Nephron progenitor cell (in vitro differentiated cells): ENCODE results near the gene OVOL2.

Experiments used
- DNase-seq: peaks from one replicate; pipeline ENCODE4 v3.0.0; 2021
- H3K27ac Mint-ChIP-seq: 2 replicates; pipeline ENCODE4 v1.8.0; 2021; ENCODE audit warnings: mild to moderate bottlenecking, moderate library complexity, mixed read lengths
- H3K27me3 Mint-ChIP-seq: 2 replicates; pipeline ENCODE4 v1.8.0; 2021; ENCODE audit warnings: mild to moderate bottlenecking, low read depth, mixed read lengths; ENCODE audit not compliant: poor library complexity
- H3K36me3 Mint-ChIP-seq: 2 replicates; pipeline ENCODE4 v1.8.0; 2021; ENCODE audit warnings: low read depth, mixed read lengths
- H3K4me1 Mint-ChIP-seq: 2 replicates; pipeline ENCODE4 v1.8.0; 2021; ENCODE audit warnings: mixed read lengths
- H3K4me3 Mint-ChIP-seq: 2 replicates; pipeline ENCODE4 v1.8.0; 2021; ENCODE audit warnings: mild to moderate bottlenecking, moderate library complexity, mixed read lengths
- H3K9me3 Mint-ChIP-seq: 2 replicates; pipeline ENCODE4 v1.8.0; 2021; ENCODE audit warnings: mild to moderate bottlenecking, moderate library complexity, mixed read lengths
- CTCF ChIP-seq: fragments of 200-600 bp; sonication (generic); IDR thresholded peaks from 2 replicates; pipeline ENCODE4 v1.5.0; 2021; ENCODE audit warnings: antibody characterized with exemption

The OVOL2 gene

DNA sequence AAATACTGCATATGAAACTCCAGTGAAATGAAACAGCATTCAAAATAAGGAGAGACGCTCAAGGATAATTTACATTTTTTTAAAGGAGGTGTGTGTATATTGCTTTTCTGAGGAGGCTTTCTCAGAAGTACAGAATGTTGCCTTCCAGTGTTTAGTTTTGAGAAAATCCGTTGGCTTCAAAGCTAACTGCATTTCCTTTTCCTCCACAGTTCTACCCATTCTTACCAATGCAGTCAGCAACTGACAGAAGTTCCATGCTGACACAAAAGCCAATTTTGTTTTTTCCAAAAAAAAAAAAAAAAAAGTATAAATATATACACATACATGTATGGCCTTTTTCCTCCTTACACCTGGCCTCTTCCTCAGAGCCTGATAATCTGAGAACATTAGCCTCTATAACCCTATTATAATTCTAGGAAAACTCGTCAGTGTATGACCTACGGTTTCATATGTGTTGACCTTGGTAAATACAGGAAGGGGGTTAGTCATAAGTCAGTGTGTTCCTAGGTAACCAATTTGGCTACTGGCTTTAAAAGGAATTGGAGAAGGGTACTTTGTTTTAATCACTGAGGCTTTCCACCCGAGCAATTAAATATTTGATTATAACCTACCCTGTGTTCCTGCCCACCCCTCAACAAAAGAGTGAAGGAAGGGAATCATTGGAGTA is 64.7 kb downstream of the OVOL2 start:
- TF ChIP-seq CTCF = no peak
- H3K27ac Mint-ChIP-seq = peak overlapping the region; percentile 82
- H3K9me3 Mint-ChIP-seq = no peaks in the 10 kb centered on the region
- peaks cover 27% of the 10 kb centered on the region for H3K36me3 Mint-ChIP-seq
- H3K4me3 Mint-ChIP-seq = no peak overlapping the region
- peaks cover 25% of the 10 kb centered on the region for H3K4me1 Mint-ChIP-seq
- DNase-seq = no peak
- peaks cover 3% of the 10 kb centered on the region for H3K27me3 Mint-ChIP-seq

- H3K4me1 Mint-ChIP-seq = peaks cover 25% of the 10 kb centered on the region
- peaks cover 35% of the 10 kb centered on the region for H3K36me3 Mint-ChIP-seq
- H3K4me3 Mint-ChIP-seq = no peak overlapping the region
- TF ChIP-seq CTCF = no peak
- DNase-seq = no peak
- no peaks in the 10 kb centered on the region for H3K9me3 Mint-ChIP-seq
- peaks cover 3% of the 10 kb centered on the region for H3K27me3 Mint-ChIP-seq
- peak overlapping the region; percentile 82 for H3K27ac Mint-ChIP-seq
Observed at GRCh38 chr20:17992224-17992637, 65.5 kb downstream of the OVOL2 start.

DNA sequence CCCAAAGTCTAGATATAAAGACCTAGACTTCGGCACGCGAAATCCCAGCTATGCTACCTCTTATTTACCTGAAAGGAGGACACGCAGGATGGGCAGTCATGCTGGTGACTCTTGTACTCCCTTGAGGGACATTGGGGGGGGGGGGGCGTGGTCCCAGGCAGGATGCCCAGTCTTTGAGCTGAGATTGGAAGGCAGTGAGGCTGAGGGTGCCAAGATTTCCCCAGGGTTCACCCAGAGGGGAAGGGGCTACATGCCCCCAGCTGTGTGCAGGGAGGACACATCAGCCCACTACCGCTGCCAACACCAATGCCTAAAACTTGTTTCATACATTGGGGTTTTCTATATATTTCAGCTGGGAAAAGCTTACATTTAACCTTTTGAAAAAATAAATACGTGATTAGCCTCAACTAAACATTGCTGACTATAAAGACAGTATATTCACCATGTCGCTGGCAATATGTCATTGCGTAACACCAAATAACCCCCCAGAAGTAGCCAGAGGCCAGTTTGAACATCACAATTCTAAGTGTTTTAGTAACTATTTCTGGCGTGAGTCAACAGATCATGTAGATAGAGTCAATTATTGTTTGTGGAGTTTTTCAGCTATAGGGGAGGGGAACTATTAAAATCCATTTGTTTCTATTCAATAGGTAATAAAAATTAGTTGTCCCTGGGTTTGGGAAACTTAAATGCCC is 67.3 kb downstream of the OVOL2 start:
- TF ChIP-seq CTCF = no peak
- peaks cover 39% of the 10 kb centered on the region for H3K36me3 Mint-ChIP-seq
- no peak for DNase-seq
- peaks cover 17% of the 10 kb centered on the region for H3K4me1 Mint-ChIP-seq
- H3K9me3 Mint-ChIP-seq = no peaks in the 10 kb centered on the region
- no peak overlapping the region for H3K4me3 Mint-ChIP-seq
- H3K27me3 Mint-ChIP-seq = peaks cover 3% of the 10 kb centered on the region
- H3K27ac Mint-ChIP-seq = peak overlapping the region; percentile 27

DNA sequence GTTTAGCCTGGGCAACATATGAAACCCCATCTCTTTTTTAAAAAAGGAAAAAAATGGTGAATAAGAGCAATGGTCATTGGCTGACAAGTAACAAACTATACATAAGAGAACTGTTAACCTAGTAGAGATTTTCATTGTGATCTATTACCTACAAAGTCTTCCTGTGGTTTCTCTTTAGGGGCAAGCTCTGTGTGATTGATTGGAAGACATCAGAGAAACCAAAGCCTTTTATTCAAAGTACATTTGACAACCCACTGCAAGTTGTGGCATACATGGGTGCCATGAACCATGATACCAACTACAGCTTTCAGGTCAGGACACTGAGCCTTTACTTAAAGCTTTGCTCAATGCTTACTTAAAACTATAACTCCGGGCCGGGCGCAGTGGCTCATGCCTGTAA is 69.7 kb downstream of the OVOL2 start:
- DNase-seq = no peak
- Mint-ChIP-seq H3K4me3 (no peak overlapping the region), H3K27ac (no peak overlapping the region), H3K9me3 (no peaks in the 10 kb centered on the region), H3K27me3 (peaks cover 3% of the 10 kb centered on the region), H3K4me1 (peaks cover 12% of the 10 kb centered on the region), H3K36me3 (peaks cover 41% of the 10 kb centered on the region)
- TF ChIP-seq CTCF = no peak

DNA sequence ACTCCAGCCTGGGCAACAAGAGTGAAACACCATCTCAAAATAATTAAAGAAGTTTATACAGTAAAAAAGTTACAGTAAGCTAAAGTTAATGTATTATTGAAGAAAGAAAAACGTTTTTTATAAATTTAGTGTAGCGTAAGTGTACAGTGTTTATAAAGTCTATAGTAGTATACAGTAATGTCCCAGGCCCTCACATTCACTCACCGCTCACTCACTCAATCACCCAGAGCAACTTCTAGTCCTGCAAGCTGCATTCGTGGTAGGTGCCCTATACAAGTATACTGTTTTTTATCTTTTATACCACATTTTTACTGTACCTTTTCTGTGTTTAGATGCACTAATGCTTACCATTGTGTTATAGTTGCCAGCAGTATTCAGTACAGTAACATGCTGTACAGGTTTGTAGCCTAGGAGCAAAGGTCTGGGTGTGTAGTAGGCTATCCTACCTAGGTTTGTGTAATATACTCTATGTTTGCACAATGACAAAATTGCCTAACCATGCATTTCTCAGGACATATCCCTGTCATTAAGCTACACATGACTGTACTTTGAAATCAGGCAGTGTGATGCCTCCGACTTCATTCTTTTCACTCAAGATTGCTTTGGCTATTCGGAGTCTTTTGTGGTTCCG is 72.2 kb downstream of the OVOL2 start:
- H3K36me3 Mint-ChIP-seq = peaks cover 47% of the 10 kb centered on the region
- no peak overlapping the region for H3K4me3 Mint-ChIP-seq
- H3K27ac Mint-ChIP-seq = peak overlapping the region; percentile 57
- H3K4me1 Mint-ChIP-seq = peaks cover 5% of the 10 kb centered on the region
- TF ChIP-seq CTCF = no peak
- no peaks in the 10 kb centered on the region for H3K27me3 Mint-ChIP-seq
- H3K9me3 Mint-ChIP-seq = no peaks in the 10 kb centered on the region
- DNase-seq = no peak
